Astrocyte of the cerebellum (primary cell): ENCODE results near the gene VWA8.

Experiments
- DNase-seq: peaks from one replicate; pipeline ENCODE4 v3.0.0-alpha.2; 2011; ENCODE audit warnings: low read depth
- H3K4me3 ChIP-seq: 2 replicates; pipeline ENCODE4 v1.5.1; 2011; ENCODE audit warnings: mild to moderate bottlenecking, low read depth, low read length, moderate library complexity
- in situ Hi-C: cut with HindIII; loops from 2 replicates; pipeline ENCODE4 v1.10.0; 2017; ENCODE audit warnings: low sequenced_read_pairs
- TF ChIP-seq, protein P1 (sequence below): IDR thresholded peaks from 2 replicates; pipeline ENCODE4 v1.5.1; 2012; ENCODE audit warnings: low read length, low read depth, moderate library complexity, mild to moderate bottlenecking; ENCODE audit errors: missing control alignments

Gene VWA8

DNA sequence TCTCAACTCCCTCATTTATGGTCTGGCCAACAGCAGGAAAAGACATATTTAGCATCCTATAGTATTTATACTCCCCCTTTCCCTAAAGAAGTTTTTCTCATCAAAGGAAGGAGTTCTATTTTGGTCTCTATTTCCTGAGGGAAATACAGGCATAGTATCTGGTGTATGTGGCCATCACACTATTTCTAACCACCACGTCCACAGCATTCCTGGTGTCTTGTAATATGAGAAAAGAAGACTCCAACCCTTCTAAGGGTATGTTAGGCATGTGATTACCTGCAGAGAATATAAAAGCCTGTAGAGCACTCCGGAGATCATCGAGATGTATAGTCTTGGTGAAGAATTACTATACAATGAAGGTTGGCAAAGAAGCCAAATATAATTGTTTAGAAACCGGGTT lies 137.4 kb downstream of the VWA8 start:
- DNase-seq: no peak
- in situ Hi-C loops: no loop called here
- H3K4me3 ChIP-seq: no peak overlapping the region
- TF ChIP-seq, protein P1, sequence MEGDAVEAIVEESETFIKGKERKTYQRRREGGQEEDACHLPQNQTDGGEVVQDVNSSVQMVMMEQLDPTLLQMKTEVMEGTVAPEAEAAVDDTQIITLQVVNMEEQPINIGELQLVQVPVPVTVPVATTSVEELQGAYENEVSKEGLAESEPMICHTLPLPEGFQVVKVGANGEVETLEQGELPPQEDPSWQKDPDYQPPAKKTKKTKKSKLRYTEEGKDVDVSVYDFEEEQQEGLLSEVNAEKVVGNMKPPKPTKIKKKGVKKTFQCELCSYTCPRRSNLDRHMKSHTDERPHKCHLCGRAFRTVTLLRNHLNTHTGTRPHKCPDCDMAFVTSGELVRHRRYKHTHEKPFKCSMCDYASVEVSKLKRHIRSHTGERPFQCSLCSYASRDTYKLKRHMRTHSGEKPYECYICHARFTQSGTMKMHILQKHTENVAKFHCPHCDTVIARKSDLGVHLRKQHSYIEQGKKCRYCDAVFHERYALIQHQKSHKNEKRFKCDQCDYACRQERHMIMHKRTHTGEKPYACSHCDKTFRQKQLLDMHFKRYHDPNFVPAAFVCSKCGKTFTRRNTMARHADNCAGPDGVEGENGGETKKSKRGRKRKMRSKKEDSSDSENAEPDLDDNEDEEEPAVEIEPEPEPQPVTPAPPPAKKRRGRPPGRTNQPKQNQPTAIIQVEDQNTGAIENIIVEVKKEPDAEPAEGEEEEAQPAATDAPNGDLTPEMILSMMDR: no peak

DNA sequence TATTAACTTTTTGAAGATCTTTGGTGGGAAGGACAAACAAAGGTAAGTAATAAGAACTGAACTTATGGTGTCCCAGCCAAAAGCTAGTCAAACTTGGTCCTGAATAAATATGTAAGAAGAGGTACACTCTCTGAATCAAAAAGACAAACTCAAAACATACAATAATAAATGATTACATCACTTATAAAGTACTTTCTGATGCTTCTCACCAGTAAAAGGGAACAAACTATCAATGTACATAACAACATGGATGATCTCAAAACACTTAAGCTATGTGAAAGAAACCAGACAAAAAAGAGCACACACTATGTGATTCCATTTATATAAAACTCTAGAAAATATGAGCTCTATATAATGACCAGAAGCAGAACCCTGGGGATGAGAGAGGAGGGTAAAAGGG lies 138.3 kb downstream of the VWA8 start:
- TF ChIP-seq, protein P1: no peak
- H3K4me3 ChIP-seq: no peak overlapping the region
- in situ Hi-C loops: no loop called here
- DNase-seq: no peak

DNA sequence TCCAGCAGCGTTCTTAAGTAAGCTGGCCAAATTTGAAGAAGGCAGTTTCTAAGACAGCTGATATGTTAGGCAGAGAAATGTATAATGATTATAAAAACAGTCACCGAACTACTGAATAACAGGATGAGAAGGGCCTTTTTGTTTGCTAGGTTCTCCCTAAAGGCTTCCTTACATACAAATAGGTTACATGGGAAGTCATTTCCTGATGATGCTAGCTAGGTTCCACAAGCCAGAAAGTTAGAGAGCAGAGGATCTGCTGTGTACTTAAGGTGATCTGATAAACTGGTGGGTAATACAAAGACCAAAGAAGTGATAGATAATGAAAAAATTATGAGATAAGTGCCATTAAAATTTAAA lies 139.7 kb downstream of the VWA8 start:
- TF ChIP-seq, protein P1: no peak
- DNase-seq: no peak
- no peak overlapping the region for H3K4me3 ChIP-seq
- in situ Hi-C loops: no loop called here

DNA sequence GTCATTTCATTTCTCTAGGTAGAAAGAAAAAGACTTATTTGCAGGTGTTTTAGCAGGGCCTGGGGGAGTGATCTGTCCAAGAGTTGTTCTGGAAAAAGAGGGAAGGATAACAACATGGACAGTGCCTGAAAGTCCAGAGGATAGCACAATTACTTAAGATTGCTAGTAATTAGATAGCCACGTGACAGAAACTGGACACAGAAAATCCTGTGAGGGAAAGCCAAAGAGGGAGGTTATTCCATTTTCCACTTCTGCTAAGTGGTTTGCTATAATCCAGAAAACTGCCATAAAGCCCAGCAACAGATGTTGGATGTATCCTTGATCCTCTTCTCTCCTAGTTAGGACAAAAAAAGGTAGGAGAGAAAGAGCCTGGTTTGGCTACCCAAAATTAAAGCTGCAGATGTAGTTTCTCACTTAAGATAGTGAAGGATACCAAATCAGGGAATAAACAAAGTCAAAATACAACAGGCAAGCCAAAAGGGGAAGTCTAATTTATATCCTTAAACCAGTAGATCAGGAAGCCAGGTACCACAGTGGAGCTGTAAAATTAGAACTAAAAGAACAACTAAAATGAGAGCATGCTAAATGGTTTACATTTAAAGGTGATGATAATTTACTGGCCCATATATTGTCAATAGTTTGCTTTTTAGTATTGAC lies 140.2 kb downstream of the VWA8 start:
- TF ChIP-seq, protein P1: no peak
- no peak for DNase-seq
- in situ Hi-C loops: no loop called here
- H3K4me3 ChIP-seq: no peak overlapping the region

DNA sequence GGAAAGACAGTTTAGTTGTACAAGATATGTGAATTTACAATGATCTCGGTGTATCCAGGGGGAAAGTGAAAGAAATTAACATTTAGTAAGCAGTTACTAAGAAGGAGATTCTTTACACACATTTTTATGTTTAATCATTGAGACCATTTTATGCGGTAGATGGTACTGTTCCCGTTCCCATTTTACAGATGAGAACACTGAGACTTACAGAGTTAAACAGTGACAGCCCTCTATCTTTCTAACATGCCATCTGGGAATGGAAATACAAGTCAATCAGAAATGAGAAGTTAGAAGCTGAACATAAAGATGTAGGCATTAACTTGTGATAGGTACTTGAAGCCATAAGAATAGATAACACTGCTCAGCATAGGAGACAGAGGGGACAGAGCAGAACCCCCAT lies 144.9 kb downstream of the VWA8 start:
- in situ Hi-C loops: no loop called here
- DNase-seq: no peak
- no peak overlapping the region for H3K4me3 ChIP-seq
- TF ChIP-seq, protein P1: no peak

DNA sequence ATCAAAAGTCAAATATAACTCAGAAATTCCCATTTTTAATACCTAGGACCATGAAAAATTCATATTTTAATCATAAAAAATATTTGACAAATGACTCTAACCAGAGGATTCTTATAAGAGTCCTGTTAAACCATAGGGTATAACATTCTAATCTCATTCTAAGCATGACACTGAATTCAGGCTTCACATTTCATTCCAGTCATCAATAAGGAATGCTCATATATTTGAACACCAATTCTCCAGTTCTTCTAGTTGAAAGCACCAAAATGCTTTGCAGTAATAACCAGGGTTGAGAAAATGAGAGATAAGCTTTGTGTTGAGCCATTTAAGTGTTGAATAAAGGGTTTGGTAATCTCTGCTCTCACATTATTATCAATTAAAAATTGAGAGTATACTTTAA lies 147.5 kb downstream of the VWA8 start:
- TF ChIP-seq, protein P1: no peak
- in situ Hi-C loops: no loop called here
- no peak for DNase-seq
- H3K4me3 ChIP-seq: no peak overlapping the region
